H1 (cell line): ENCODE measurements around the gene MGLL. TPM values are rescaled to one million over a fixed set of nuclear protein-coding genes. Genes with fewer than 3 reads are reported as not detected.

Source experiments
- CTCF ChIA-PET: fragments of 300-600 bp; sonication (Branson Sonifier 250); formaldehyde crosslinking; loops from one replicate; lab custom pipeline; 2021; ENCODE audit not compliant: partially characterized antibody; lab: Charles Lee
- POLR2A ChIA-PET: fragments of 300-600 bp; sonication (Branson Sonifier 250); formaldehyde crosslinking; loops from one replicate; lab custom pipeline; 2021; ENCODE audit warnings: inconsistent platforms; ENCODE audit not compliant: partially characterized antibody; lab: Charles Lee
- DNase-seq, 2 experiments: peaks; one replicate each; pipeline versions ENCODE4 v3.0.0 to v3.0.0-alpha.2; 2010 to 2022; ENCODE audit warnings: low spot score in 2 of 2, low read depth in 1 of 2, mixed read lengths in 1 of 2
- FAIRE-seq: peaks from 2 replicates; lab custom pipeline; 2011; peaks lifted over from hg19 to GRCh38; lab: Jason Lieb, UNC
- H2AFZ ChIP-seq: 2 replicates; pipeline ENCODE4 v1.8.1; 2012; ENCODE audit warnings: low read length, inconsistent platforms
- H2AK5ac ChIP-seq: 2 replicates; pipeline ENCODE4 v1.6.1; 2013; ENCODE audit warnings: low read depth, low read length
- H2BK120ac ChIP-seq: replicated peaks from 2 replicates; pipeline ENCODE3; 2013; ENCODE audit warnings: low read depth, low read length, inconsistent platforms
- H2BK12ac ChIP-seq: 2 replicates; pipeline ENCODE4 v1.6.1; 2013; ENCODE audit warnings: low read depth, low read length
- H2BK15ac ChIP-seq: 2 replicates; pipeline ENCODE4 v1.6.1; 2013; ENCODE audit warnings: low read length
- H2BK20ac ChIP-seq: 2 replicates; pipeline ENCODE4 v1.6.1; 2013; ENCODE audit warnings: low read length
- H2BK5ac ChIP-seq: 2 replicates; pipeline ENCODE4 v1.6.1; 2013; ENCODE audit warnings: low read depth, low read length
- H3K14ac ChIP-seq: 2 replicates; pipeline ENCODE4 v1.6.1; 2013; ENCODE audit warnings: inconsistent platforms; ENCODE audit not compliant: insufficient read length
- H3K18ac ChIP-seq: 2 replicates; pipeline ENCODE4 v1.6.1; 2013; ENCODE audit warnings: low read length; ENCODE audit errors: extremely low read depth
- H3K23ac ChIP-seq: 2 replicates; pipeline ENCODE4 v1.6.1; 2013; ENCODE audit warnings: inconsistent platforms; ENCODE audit not compliant: insufficient read length
- H3K23me2 ChIP-seq: 2 replicates; pipeline ENCODE4 v1.6.1; 2013; ENCODE audit warnings: low read depth, low read length
- H3K27ac ChIP-seq: 2 replicates; pipeline ENCODE4 v1.6.1; 2011; ENCODE audit warnings: low read depth, low read length, inconsistent platforms
- H3K27me3 ChIP-seq, 4 experiments: replicated peaks in 1 of 4; 1 replicate in 1 of 4; 2 replicates in 3 of 4; pipeline versions ENCODE4 v1.6.1 to v1.8.1; 2011 to 2013; ENCODE audit warnings: low read length in 3 of 4, mild to moderate bottlenecking in 3 of 4, inconsistent platforms in 2 of 4, mixed read lengths in 2 of 4, moderate library complexity in 1 of 4; ENCODE audit not compliant: control insufficient read depth in 3 of 4, insufficient read depth in 3 of 4; ENCODE audit errors: extremely low read depth in 1 of 4
- H3K36me3 ChIP-seq, 4 experiments: 2 replicates each; pipeline versions ENCODE4 v1.6.1 to v1.8.1; 2011 to 2013; ENCODE audit warnings: mild to moderate bottlenecking in 4 of 4, low read length in 3 of 4, moderate library complexity in 2 of 4, control low read depth in 1 of 4, inconsistent platforms in 1 of 4; ENCODE audit not compliant: insufficient read depth in 4 of 4, control insufficient read depth in 2 of 4
- H3K4ac ChIP-seq: replicated peaks from 2 replicates; pipeline ENCODE3; 2013; ENCODE audit warnings: low read length, low read depth, mixed read lengths, inconsistent platforms; ENCODE audit not compliant: insufficient read length
- H3K4me1 ChIP-seq, 4 experiments: replicated peaks in 1 of 4; 1 replicate in 1 of 4; 2 replicates in 3 of 4; pipeline versions ENCODE4 v1.6.1 to v1.8.1; 2011 to 2013; ENCODE audit warnings: low read length in 3 of 4, inconsistent platforms in 2 of 4, mixed read lengths in 1 of 4; ENCODE audit not compliant: insufficient read depth in 4 of 4, control insufficient read depth in 3 of 4
- H3K4me2 ChIP-seq, 2 experiments: 2 replicates each; pipeline versions ENCODE4 v1.6.1 to v1.8.1; 2011 to 2013; ENCODE audit warnings: low read depth in 2 of 2, low read length in 2 of 2, control low read depth in 1 of 2, inconsistent platforms in 1 of 2, mild to moderate bottlenecking in 1 of 2; ENCODE audit not compliant: insufficient read depth in 1 of 2
- H3K4me3 ChIP-seq, 4 experiments: fragments of 200-600, 300-600 bp in 1 of 4; sonication (generic), shearing (Covaris generic), sonication (Bioruptor Twin) in 1 of 4; 2 replicates each; pipeline versions ENCODE4 v1.5.1 to v1.8.1; 2011 to 2016; ENCODE audit warnings: low read length in 4 of 4, low read depth in 3 of 4, control low read depth in 2 of 4, inconsistent platforms in 2 of 4, mild to moderate bottlenecking in 2 of 4, mixed read lengths in 1 of 4, moderate library complexity in 1 of 4; ENCODE audit not compliant: insufficient read depth in 2 of 4; ENCODE audit errors: extremely low read depth in 1 of 4
- H3K56ac ChIP-seq: replicated peaks from 2 replicates; pipeline ENCODE3; 2013; ENCODE audit warnings: low read depth, mild to moderate bottlenecking, mixed read lengths, low read length, inconsistent platforms; ENCODE audit not compliant: insufficient read length
- H3K79me1 ChIP-seq: 2 replicates; pipeline ENCODE4 v1.6.1; 2013; ENCODE audit warnings: low read depth, low read length, control low read depth
- H3K79me2 ChIP-seq, 2 experiments: 2 replicates each; pipeline versions ENCODE4 v1.6.1 to v1.8.1; 2012 to 2013; ENCODE audit warnings: low read length in 2 of 2, mild to moderate bottlenecking in 2 of 2, inconsistent platforms in 1 of 2; ENCODE audit not compliant: insufficient read depth in 2 of 2, control insufficient read depth in 1 of 2
- H3K9ac ChIP-seq, 4 experiments: replicated peaks in 1 of 4; 1 replicate in 1 of 4; 2 replicates in 3 of 4; pipeline versions ENCODE4 v1.6.1 to v1.8.1; 2011 to 2013; ENCODE audit warnings: low read depth in 3 of 4, low read length in 3 of 4, control low read depth in 2 of 4, mild to moderate bottlenecking in 2 of 4, moderate library complexity in 2 of 4, inconsistent platforms in 1 of 4; ENCODE audit errors: extremely low read depth in 1 of 4
- H3K9me3 ChIP-seq, 2 experiments: 2 replicates each; pipeline versions ENCODE4 v1.6.1 to v1.8.1; 2012 to 2013; ENCODE audit warnings: mild to moderate bottlenecking in 2 of 2, moderate library complexity in 2 of 2, control low read depth in 1 of 2, inconsistent platforms in 1 of 2, low read depth in 1 of 2, low read length in 1 of 2, mixed read lengths in 1 of 2; ENCODE audit not compliant: insufficient read depth in 2 of 2
- H4K20me1 ChIP-seq, 2 experiments: replicated peaks in 1 of 2; 2 replicates each; pipeline versions ENCODE3 to v1.8.1; 2011 to 2013; ENCODE audit warnings: inconsistent platforms in 2 of 2, low read length in 2 of 2, mild to moderate bottlenecking in 1 of 2; ENCODE audit not compliant: insufficient read depth in 2 of 2, control insufficient read depth in 1 of 2
- H4K5ac ChIP-seq: 2 replicates; pipeline ENCODE4 v1.6.1; 2013; ENCODE audit warnings: low read length, low read depth, mixed read lengths, inconsistent platforms; ENCODE audit not compliant: insufficient read length
- H4K8ac ChIP-seq: 2 replicates; pipeline ENCODE4 v1.8.0; 2013; ENCODE audit warnings: mild to moderate bottlenecking, moderate library complexity, low read length, inconsistent platforms; ENCODE audit not compliant: insufficient read depth; ENCODE audit errors: extremely low read depth
- H4K91ac ChIP-seq: replicated peaks from 2 replicates; pipeline ENCODE3; 2013; ENCODE audit warnings: low read length, mixed read lengths, inconsistent platforms; ENCODE audit not compliant: insufficient read length
- ATF2 ChIP-seq: IDR thresholded peaks from 2 replicates; pipeline ENCODE4 v1.6.1; 2012; ENCODE audit warnings: low read length, inconsistent platforms
- BCL11A ChIP-seq, 2 experiments: IDR thresholded peaks; one replicate each; pipeline ENCODE4 v1.6.1; 2011; ENCODE audit warnings: low read depth in 2 of 2, low read length in 2 of 2, mild to moderate bottlenecking in 2 of 2
- CHD1 ChIP-seq: IDR thresholded peaks from 2 replicates; pipeline ENCODE4 v1.6.1; 2012; ENCODE audit warnings: low read depth, low read length, improper control_type of control experiment
- HDAC2 ChIP-seq, 2 experiments: fragments of 300-600 bp in 1 of 2; sonication (generic) in 1 of 2; IDR thresholded peaks; 2 replicates each; pipeline ENCODE4 v1.6.1; 2011 to 2012; ENCODE audit warnings: low read depth in 2 of 2, low read length in 2 of 2, mild to moderate bottlenecking in 2 of 2, moderate library complexity in 2 of 2, borderline replicate concordance in 1 of 2, inconsistent platforms in 1 of 2
- KDM1A ChIP-seq: fragments of 200-600, 300-600 bp; sonication (generic); IDR thresholded peaks from 2 replicates; pipeline ENCODE4 v1.7.1; 2016; ENCODE audit warnings: mild to moderate bottlenecking, low read length, borderline replicate concordance
- POLR2AphosphoS5 ChIP-seq: IDR thresholded peaks from 2 replicates; pipeline ENCODE4 v1.6.1; 2011; ENCODE audit warnings: low read depth, low read length
- SRF ChIP-seq: IDR thresholded peaks from 2 replicates; pipeline ENCODE4 v1.6.1; 2011; ENCODE audit warnings: mild to moderate bottlenecking, low read depth, low read length, moderate library complexity
- ZNF274 ChIP-seq: IDR thresholded peaks from 2 replicates; pipeline ENCODE4 v1.7.0; 2012; ENCODE audit warnings: low read length, borderline replicate concordance; ENCODE audit errors: extremely low read depth
- WGBS, 2 experiments: shearing (Covaris generic) in 1 of 2; methylation state at CpG; one replicate each; pipeline versions ENCODE4 v1.1.6 to v1.1.7; 2013 to 2015; ENCODE audit warnings: low lambda C conversion rate in 2 of 2, mixed read lengths in 2 of 2, inconsistent platforms in 1 of 2, low coverage in 1 of 2, missing lambda C conversion rate in 1 of 2; ENCODE audit not compliant: insufficient replicate concordance in 2 of 2, insufficient coverage in 1 of 2, insufficient read length in 1 of 2; ENCODE audit errors: extremely low coverage in 1 of 2, missing lambda C conversion rate in 1 of 2; 5-methylcytosine and 5-hydroxymethylcytosine counted together
- polyA plus RNA-seq, 7 experiments: library from polyadenylated mRNA; depleted of rRNA in 3 of 7; stranded (reverse) in 5 of 7; unstranded in 2 of 7; fragments of >200 nt in 5 of 7; fragments of 200-250 nt in 2 of 7; gene quantifications; 1 replicate in 5 of 7; 2 replicates in 1 of 7; 4 replicates in 1 of 7; pipeline versions ENCODE4 v1.2.1 to v1.2.3, GENCODE V29; 2011 to 2013; ENCODE audit warnings: missing spikeins in 2 of 7, mixed read lengths in 2 of 7
- total RNA-seq: library from RNA; stranded (reverse); fragmentation: NEBNext Ultra II Directional; extraction: Animal tissue kit (Norgen Biotek cat#: 25700); gene quantifications from 2 replicates; pipeline ENCODE4 v1.2.1, GENCODE V29; 2021

MGLL gene
- total and polyA plus RNA-seq, 2 of the 8 experiments (the other 6 are each of a cell fraction or from before 2014, with no cell fraction given): 0.05 to 0.34 TPM

GRCh38 chr3:127760361-127760760 is 62.0 kb downstream of the MGLL start:
- H3K56ac ChIP-seq: no peak overlapping the region
- DNase-seq (no peak), FAIRE-seq (no peak)
- H3K4ac ChIP-seq: no peak overlapping the region
- H3K27ac ChIP-seq: no peak overlapping the region
- no peaks in the 10 kb centered on the region for H3K4me1 ChIP-seq
- no peaks in the 10 kb centered on the region for H4K20me1 ChIP-seq
- WGBS, 2 experiments: 90% methylated on average over 14 of the region's 14 CpGs; no CpG with 5 or more reads in 1 of the 2 experiments
- H2BK5ac ChIP-seq: no peak overlapping the region
- TF ChIP-seq CHD1 (no peak), KDM1A (no peak), POLR2AphosphoS5 (no peak), BCL11A (IDR thresholded peaks at IDR 0.05; ENCODE audit: low read depth in 2 of 2, low read length in 2 of 2) (no peak), ZNF274 (no peak), HDAC2 (IDR thresholded peaks at IDR 0.05; ENCODE audit: borderline replicate concordance in 1 of 2, low read depth in 2 of 2, low read length in 2 of 2) (no peak), SRF (no peak), ATF2 (no peak)
- no peak overlapping the region for H2BK20ac ChIP-seq
- H3K23ac ChIP-seq: no peak overlapping the region
- H2BK120ac ChIP-seq: no peak overlapping the region
- POLR2A ChIA-PET: interaction anchor here (1.4 kb wide), 1 partner anchor 28 kb away, joined by 3 read pairs; no protein-coding TSS in a partner anchor
- no peak overlapping the region for H2AK5ac ChIP-seq
- H4K8ac ChIP-seq: peak overlapping the region; percentile 3; the same call in 1 of the 2 replicates
- no peak overlapping the region for H3K14ac ChIP-seq
- no peak overlapping the region for H2BK15ac ChIP-seq
- no peaks in the 10 kb centered on the region for H3K9me3 ChIP-seq
- H3K4me2 ChIP-seq: no peak overlapping the region
- H3K23me2 ChIP-seq: no peaks in the 10 kb centered on the region
- no peak overlapping the region for H4K5ac ChIP-seq
- H3K79me2 ChIP-seq: no peaks in the 10 kb centered on the region
- CTCF ChIA-PET: interaction anchor here (0.6 to 3.5 kb wide), 11 partner anchors 9 to 229 kb away, joined by 3 to 35 read pairs (median 5); partner anchors contain the start of gene MGLL
- no peak overlapping the region for H3K9ac ChIP-seq
- 0 out of 7 replicates have a peak, but pooled peaks cover 0 to 2% (median 0%) of the 10 kb centered on the region in 4 experiments for H3K27me3 ChIP-seq
- H3K4me3 ChIP-seq: no peak overlapping the region
- H3K18ac ChIP-seq: no peak overlapping the region
- H2BK12ac ChIP-seq: no peak overlapping the region
- H2AFZ ChIP-seq: no peak overlapping the region
- no peaks in the 10 kb centered on the region for H3K79me1 ChIP-seq
- no peaks in the 10 kb centered on the region for H3K36me3 ChIP-seq
- H4K91ac ChIP-seq: no peak overlapping the region
